ENCODE results near the gene ERGIC1.

- TF ChIP-seq, protein P1, sequence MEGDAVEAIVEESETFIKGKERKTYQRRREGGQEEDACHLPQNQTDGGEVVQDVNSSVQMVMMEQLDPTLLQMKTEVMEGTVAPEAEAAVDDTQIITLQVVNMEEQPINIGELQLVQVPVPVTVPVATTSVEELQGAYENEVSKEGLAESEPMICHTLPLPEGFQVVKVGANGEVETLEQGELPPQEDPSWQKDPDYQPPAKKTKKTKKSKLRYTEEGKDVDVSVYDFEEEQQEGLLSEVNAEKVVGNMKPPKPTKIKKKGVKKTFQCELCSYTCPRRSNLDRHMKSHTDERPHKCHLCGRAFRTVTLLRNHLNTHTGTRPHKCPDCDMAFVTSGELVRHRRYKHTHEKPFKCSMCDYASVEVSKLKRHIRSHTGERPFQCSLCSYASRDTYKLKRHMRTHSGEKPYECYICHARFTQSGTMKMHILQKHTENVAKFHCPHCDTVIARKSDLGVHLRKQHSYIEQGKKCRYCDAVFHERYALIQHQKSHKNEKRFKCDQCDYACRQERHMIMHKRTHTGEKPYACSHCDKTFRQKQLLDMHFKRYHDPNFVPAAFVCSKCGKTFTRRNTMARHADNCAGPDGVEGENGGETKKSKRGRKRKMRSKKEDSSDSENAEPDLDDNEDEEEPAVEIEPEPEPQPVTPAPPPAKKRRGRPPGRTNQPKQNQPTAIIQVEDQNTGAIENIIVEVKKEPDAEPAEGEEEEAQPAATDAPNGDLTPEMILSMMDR (IDR thresholded peaks at IDR 0.05; ENCODE audit: control extremely low read depth in 1 of 3, insufficient read depth in 1 of 3, low read depth in 1 of 3, low read length in 3 of 3): no peak
- TF ChIP-seq POLR2A (IDR thresholded peaks at IDR 0.05; ENCODE audit: control extremely low read depth in 1 of 2, low read depth in 2 of 2, low read length in 2 of 2) (no peak), RXRA (IDR thresholded peaks at IDR 0.05; ENCODE audit: insufficient read depth, low read depth, low read length) (no peak), USF2 (IDR thresholded peaks at IDR 0.05; ENCODE audit: low read length) (no peak), CHD2 (IDR thresholded peaks at IDR 0.05; ENCODE audit: low read length) (no peak), SIRT6 (IDR thresholded peaks at IDR 0.05; ENCODE audit: low read length) (no peak)
These were observed 51.7 kb downstream of the ERGIC1 start for GRCh38 chr5:172885597-172886340.
